Panc1 (cell line): ENCODE measurements around the gene SIVA1. TPM values are rescaled to one million over a fixed set of nuclear protein-coding genes. Genes with fewer than 3 reads are reported as not detected.

ENCODE experiments used
- ATAC-seq: fragments of 200-7000 bp; cut with Tn5 transposase; 2 replicates; pipeline ENCODE4 v1.9.1; 2020; ENCODE audit warnings: mild to moderate bottlenecking, moderate library complexity
- BruUV-seq: library from RNA; stranded (reverse); fragments of 400-500 nt; replicated peaks from 2 replicates; lab custom pipeline; 2021; lab: Mats Ljungman, UMichigan
- CTCF ChIA-PET: fragments of 300-600 bp; sonication (Branson Sonifier 250); formaldehyde crosslinking; loops from one replicate; lab custom pipeline; 2022; ENCODE audit warnings: antibody characterized with exemption; lab: Charles Lee
- POLR2A ChIA-PET: fragments of 300-600 bp; sonication (Branson Sonifier 250); formaldehyde crosslinking; loops from one replicate; lab custom pipeline; 2022; ENCODE audit warnings: antibody characterized with exemption; lab: Charles Lee
- DNase-seq: peaks from one replicate; pipeline ENCODE4 v3.0.0-alpha.2; 2010; ENCODE audit warnings: low read depth, low spot score
- H3K27ac ChIP-seq: 2 replicates; pipeline ENCODE4 v1.5.1; 2011; ENCODE audit warnings: mild to moderate bottlenecking, low read length, inconsistent platforms
- H3K27me3 ChIP-seq: fragments of 200-500 bp; sonication (Bioruptor generic); 2 replicates; pipeline ENCODE4 v1.6.0; 2014; ENCODE audit warnings: low read length, inconsistent platforms; ENCODE audit not compliant: control insufficient read depth, insufficient read depth
- H3K36me3 ChIP-seq: fragments of 200-500 bp; sonication (Bioruptor generic); 2 replicates; pipeline ENCODE4 v1.5.1; 2014; ENCODE audit warnings: inconsistent platforms, mild to moderate bottlenecking, low read length, moderate library complexity; ENCODE audit not compliant: control insufficient read depth, insufficient read depth
- H3K4me1 ChIP-seq: 2 replicates; pipeline ENCODE4 v1.5.1; 2011; ENCODE audit warnings: inconsistent platforms, mild to moderate bottlenecking, low read length, moderate library complexity; ENCODE audit not compliant: control insufficient read depth, insufficient read depth
- H3K4me3 ChIP-seq, 2 experiments: 2 replicates each; pipeline ENCODE4 v1.5.1; 2011 to 2012; ENCODE audit warnings: low read depth in 2 of 2, low read length in 2 of 2, mild to moderate bottlenecking in 2 of 2, inconsistent platforms in 1 of 2, moderate library complexity in 1 of 2
- H3K9me3 ChIP-seq: fragments of 200-500 bp; sonication (Bioruptor generic); 2 replicates; pipeline ENCODE4 v1.5.1; 2014; ENCODE audit warnings: low read depth, mild to moderate bottlenecking, inconsistent platforms, low read length, moderate library complexity; ENCODE audit not compliant: control insufficient read depth, insufficient read depth
- CTCF ChIP-seq: fragments of 450-650 bp; IDR thresholded peaks from 2 replicates; pipeline ENCODE4 v1.5.1; 2017; ENCODE audit warnings: mild to moderate bottlenecking
- POLR2AphosphoS5 ChIP-seq: IDR thresholded peaks from 2 replicates; pipeline ENCODE4 v1.6.1; 2012; ENCODE audit warnings: mild to moderate bottlenecking, low read depth, low read length, moderate library complexity
- REST ChIP-seq, 2 experiments: IDR thresholded peaks; 2 replicates each; pipeline ENCODE4 v1.6.1; 2011 to 2012; ENCODE audit warnings: low read depth in 2 of 2, control low read depth in 1 of 2, low read length in 1 of 2, mild to moderate bottlenecking in 1 of 2, moderate library complexity in 1 of 2; ENCODE audit not compliant: insufficient read depth in 1 of 2
- SIN3A ChIP-seq: IDR thresholded peaks from 2 replicates; pipeline ENCODE4 v1.6.1; 2012; ENCODE audit warnings: low read depth, mild to moderate bottlenecking, low read length, moderate library complexity, borderline replicate concordance; ENCODE audit not compliant: insufficient read depth
- TCF7L2 ChIP-seq: IDR thresholded peaks from 2 replicates; pipeline ENCODE4 v1.6.1; 2011; ENCODE audit warnings: mild to moderate bottlenecking, low read depth, low read length, inconsistent platforms
- in situ Hi-C: cut with HindIII; loops from 2 replicates; pipeline ENCODE4 v1.10.0; 2016; ENCODE audit warnings: low sequenced_read_pairs, low pct_unique_long_range_greater_than_20kb
- intact Hi-C: fragments of 100-400 bp; cut with micrococcal nuclease; formaldehyde crosslinking; loops from one replicate; pipeline ENCODE4 v1.10.0; 2022; ENCODE audit not compliant: unreplicated experiment
- total RNA-seq: library from RNA; stranded (reverse); gene quantifications from one replicate; pipeline ENCODE4 v1.2.1, GENCODE V29; 2021; ENCODE audit not compliant: unreplicated experiment

The SIVA1 gene
- total RNA-seq, 1 experiment from 2014 or later, result 100 TPM

- no peaks in the 10 kb centered on the region for H3K36me3 ChIP-seq
- ChIA-PET POLR2A (no interaction called here), CTCF (no interaction called here)
- ATAC-seq, result no peak
- H3K27ac ChIP-seq, result no peak overlapping the region
- no peak for DNase-seq
- BruUV-seq, result no TSS peak
- intact Hi-C loops (no loop called here), in situ Hi-C loops (no loop called here)
- H3K27me3 ChIP-seq, result no peaks in the 10 kb centered on the region
- no peak overlapping the region for H3K4me3 ChIP-seq
- TF ChIP-seq REST (IDR thresholded peaks at IDR 0.05; ENCODE audit: insufficient read depth in 1 of 2, low read depth in 2 of 2, low read length in 1 of 2) (no peak), CTCF (no peak), TCF7L2 (no peak), SIN3A (no peak), POLR2AphosphoS5 (no peak)
- H3K9me3 ChIP-seq, result no peaks in the 10 kb centered on the region
- peaks cover 19% of the 10 kb centered on the region for H3K4me1 ChIP-seq
Observed at GRCh38 chr14:104718871-104719270, 34.1 kb upstream of the SIVA1 start.

GRCh38 chr14:104719343-104719742, 33.6 kb upstream of the SIVA1 start:
- in situ Hi-C loops, result no loop called here
- Histone ChIP-seq H3K4me3 (no peak overlapping the region), H3K9me3 (no peaks in the 10 kb centered on the region), H3K36me3 (no peaks in the 10 kb centered on the region), H3K27me3 (no peaks in the 10 kb centered on the region), H3K27ac (no peak overlapping the region), H3K4me1 (peaks cover 19% of the 10 kb centered on the region)
- ChIA-PET POLR2A (no interaction called here), CTCF (no interaction called here)
- ATAC-seq, result no peak
- TF ChIP-seq CTCF (no peak), REST (IDR thresholded peaks at IDR 0.05; ENCODE audit: insufficient read depth in 1 of 2, low read depth in 2 of 2, low read length in 1 of 2) (no peak), TCF7L2 (no peak), SIN3A (no peak), POLR2AphosphoS5 (no peak)
- no TSS peak for BruUV-seq
- intact Hi-C loops, result no loop called here
- no peak for DNase-seq
